ENCODE data around the gene CLEC2D. TPM values are rescaled to one million over a fixed set of nuclear protein-coding genes. Genes with fewer than 3 reads are reported as not detected.
A peak's percentile ranks its signal among the peaks of the same experiment; 100 is the strongest.

Gene CLEC2D
- total RNA-seq, 1 donor from 2014 or later = 18.9 TPM

DNA sequence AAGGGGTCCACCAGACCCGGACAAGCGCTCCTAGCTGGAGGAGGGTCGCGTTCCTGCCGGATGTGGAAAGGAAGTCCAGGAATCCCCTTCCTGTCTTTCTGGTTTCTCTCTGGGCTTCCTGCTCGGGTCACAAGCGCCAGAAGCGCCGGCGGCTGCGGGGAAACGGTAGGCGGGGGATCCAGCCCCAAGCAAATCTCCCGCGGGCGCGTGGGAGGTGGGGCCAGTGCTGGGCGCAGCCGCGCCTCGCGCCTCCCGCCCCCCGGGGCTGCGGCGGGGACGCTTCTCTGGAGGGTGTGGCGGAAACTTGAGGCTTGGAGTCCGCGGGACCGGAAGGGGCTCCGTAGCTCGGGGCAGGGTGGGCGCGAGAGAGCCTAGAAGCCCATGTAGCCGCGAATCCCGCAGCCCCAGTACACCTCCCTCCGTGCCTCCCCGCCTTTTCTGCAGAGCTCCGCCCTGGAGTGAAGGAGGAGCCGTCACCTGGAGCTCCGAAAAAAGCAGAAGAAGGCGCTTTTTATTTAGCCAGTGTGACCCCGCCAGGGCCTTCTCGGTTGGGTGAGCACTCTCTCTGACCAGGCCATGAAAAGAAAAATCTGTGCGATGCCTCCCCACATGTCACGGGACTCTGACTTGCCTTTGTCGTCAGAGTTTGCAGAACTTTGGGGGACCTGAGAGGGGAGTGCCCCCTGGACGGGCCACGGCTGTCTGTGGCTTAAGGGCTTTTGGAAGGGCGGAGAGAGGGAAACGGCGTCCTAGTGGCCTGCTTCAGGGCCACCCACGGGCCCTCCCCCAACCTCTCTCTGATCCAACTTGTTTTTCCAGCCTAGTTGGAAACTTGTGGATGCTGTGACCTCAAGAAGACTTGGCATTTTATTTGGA, 21.4 kb upstream of the CLEC2D start:
- peaks cover 7% of the 10 kb centered on the region for H3K36me3 Mint-ChIP-seq (ENCODE audit: low read depth, unreplicated experiment)
- H3K9me3 Mint-ChIP-seq (ENCODE audit: unreplicated experiment) = no peaks in the 10 kb centered on the region
- TF ChIP-seq, protein P1, sequence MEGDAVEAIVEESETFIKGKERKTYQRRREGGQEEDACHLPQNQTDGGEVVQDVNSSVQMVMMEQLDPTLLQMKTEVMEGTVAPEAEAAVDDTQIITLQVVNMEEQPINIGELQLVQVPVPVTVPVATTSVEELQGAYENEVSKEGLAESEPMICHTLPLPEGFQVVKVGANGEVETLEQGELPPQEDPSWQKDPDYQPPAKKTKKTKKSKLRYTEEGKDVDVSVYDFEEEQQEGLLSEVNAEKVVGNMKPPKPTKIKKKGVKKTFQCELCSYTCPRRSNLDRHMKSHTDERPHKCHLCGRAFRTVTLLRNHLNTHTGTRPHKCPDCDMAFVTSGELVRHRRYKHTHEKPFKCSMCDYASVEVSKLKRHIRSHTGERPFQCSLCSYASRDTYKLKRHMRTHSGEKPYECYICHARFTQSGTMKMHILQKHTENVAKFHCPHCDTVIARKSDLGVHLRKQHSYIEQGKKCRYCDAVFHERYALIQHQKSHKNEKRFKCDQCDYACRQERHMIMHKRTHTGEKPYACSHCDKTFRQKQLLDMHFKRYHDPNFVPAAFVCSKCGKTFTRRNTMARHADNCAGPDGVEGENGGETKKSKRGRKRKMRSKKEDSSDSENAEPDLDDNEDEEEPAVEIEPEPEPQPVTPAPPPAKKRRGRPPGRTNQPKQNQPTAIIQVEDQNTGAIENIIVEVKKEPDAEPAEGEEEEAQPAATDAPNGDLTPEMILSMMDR (IDR thresholded peaks at IDR 0.05; ENCODE audit: unreplicated experiment) = no peak
- H3K4me3 Mint-ChIP-seq (ENCODE audit: unreplicated experiment) = peak overlapping the region; percentile 92
- H3K27me3 Mint-ChIP-seq (ENCODE audit: unreplicated experiment) = peaks cover 7% of the 10 kb centered on the region
- DNase-seq (ENCODE audit: low spot score) = peak; percentile 76
- peak overlapping the region; percentile 98 for H3K27ac Mint-ChIP-seq (ENCODE audit: unreplicated experiment)
- peaks cover 50% of the 10 kb centered on the region for H3K4me1 Mint-ChIP-seq (ENCODE audit: unreplicated experiment)

DNA sequence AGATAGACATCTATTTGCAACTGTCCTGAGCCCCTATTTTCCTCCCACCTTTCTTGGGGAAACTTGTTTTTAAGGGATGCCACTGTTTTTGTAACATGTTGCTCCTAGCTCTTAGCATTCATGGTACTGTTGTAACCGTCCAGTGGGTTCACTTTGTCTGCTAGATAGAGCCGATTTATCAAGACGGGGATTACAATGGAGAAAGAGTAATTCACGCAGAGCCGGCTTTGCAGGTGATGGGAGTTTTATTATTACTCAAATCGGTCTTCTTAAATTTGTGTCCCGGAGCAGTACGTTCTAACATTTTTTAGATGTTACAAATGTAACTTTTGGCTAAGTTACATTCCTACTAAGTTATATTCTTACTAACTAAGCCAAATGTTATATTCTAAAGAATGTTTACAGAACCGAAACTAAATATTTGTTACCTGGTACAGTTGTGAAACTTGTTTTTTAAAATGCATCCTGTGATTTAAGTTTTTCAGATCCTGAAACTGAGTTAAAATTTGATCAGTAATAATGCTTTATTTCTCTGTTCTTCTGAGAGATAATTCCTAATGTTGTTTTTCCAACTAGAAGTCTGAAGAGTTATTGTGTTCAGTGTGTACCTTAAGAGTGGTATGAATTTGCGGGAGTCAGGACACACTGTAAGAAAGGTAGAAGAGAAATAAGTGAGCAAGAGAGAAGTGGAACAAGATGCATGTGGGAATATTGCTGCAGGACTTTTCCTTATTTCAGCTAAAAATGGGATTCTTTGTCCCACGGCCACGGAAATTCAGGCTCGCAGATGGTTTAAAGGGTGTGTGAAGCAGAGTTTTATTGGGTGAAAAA, 20.6 kb upstream of the CLEC2D start:
- Mint-ChIP-seq H3K27me3 (ENCODE audit: unreplicated experiment) (peaks cover 7% of the 10 kb centered on the region), H3K4me3 (ENCODE audit: unreplicated experiment) (peak overlapping the region; percentile 92), H3K36me3 (ENCODE audit: low read depth, unreplicated experiment) (peaks cover 10% of the 10 kb centered on the region), H3K9me3 (ENCODE audit: unreplicated experiment) (no peaks in the 10 kb centered on the region), H3K4me1 (ENCODE audit: unreplicated experiment) (peaks cover 52% of the 10 kb centered on the region), H3K27ac (ENCODE audit: unreplicated experiment) (peak overlapping the region; percentile 92)
- no peak for DNase-seq (ENCODE audit: low spot score)
- TF ChIP-seq, protein P1 (IDR thresholded peaks at IDR 0.05; ENCODE audit: unreplicated experiment) = no peak

DNA sequence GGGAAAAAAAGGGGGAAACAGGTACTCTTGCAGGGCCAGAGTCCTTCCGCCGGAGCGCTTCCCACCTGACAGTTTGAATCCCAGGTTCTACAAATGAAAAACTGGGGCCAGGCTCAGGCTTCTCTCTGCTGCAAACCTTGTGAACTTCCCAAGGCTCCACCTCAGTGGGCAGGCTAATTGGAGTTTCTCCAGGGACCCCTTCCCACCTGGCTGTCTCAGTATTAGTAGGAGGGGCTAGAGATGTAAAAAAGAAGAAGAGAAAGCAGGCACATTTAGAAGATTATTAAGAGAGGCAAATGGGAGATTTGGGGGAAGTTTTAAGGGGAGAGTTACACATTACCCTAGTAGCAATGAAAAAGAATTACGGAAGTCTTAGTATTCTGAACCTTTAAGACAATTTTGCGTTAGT, 20.0 kb upstream of the CLEC2D start:
- peaks cover 13% of the 10 kb centered on the region for H3K36me3 Mint-ChIP-seq (ENCODE audit: low read depth, unreplicated experiment)
- peak overlapping the region; percentile 92 for H3K27ac Mint-ChIP-seq (ENCODE audit: unreplicated experiment)
- H3K27me3 Mint-ChIP-seq (ENCODE audit: unreplicated experiment) = peaks cover 7% of the 10 kb centered on the region

DNA sequence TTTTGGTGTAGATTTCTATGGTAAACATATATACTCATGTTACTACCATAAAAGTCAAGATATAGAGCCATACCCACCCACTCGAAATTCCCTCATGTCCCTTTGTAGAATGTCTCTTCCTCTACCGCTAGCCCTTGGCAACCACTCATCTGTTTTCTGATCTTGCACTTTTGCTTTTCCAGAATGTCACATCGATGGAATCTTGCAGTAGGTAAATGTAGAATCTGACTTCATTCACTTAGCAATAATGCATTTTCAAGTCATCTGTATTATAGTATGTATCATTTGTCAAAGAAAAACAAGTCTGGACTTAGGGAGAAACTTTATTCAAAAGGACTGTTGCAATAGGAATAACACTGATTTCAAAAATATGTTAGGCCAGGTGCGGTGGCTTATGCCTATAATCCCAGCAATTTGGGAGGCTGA, 19.3 kb upstream of the CLEC2D start:
- Mint-ChIP-seq H3K4me3 (ENCODE audit: unreplicated experiment) (peak overlapping the region; percentile 92), H3K9me3 (ENCODE audit: unreplicated experiment) (no peaks in the 10 kb centered on the region), H3K27ac (ENCODE audit: unreplicated experiment) (peak overlapping the region; percentile 92), H3K36me3 (ENCODE audit: low read depth, unreplicated experiment) (peaks cover 19% of the 10 kb centered on the region), H3K4me1 (ENCODE audit: unreplicated experiment) (peaks cover 61% of the 10 kb centered on the region), H3K27me3 (ENCODE audit: unreplicated experiment) (peaks cover 7% of the 10 kb centered on the region)
- no peak for DNase-seq (ENCODE audit: low spot score)
- TF ChIP-seq, protein P1 (IDR thresholded peaks at IDR 0.05; ENCODE audit: unreplicated experiment) = no peak

More for the DNA sequence above, 20.0 kb upstream of the CLEC2D start:
- TF ChIP-seq, protein P1 (IDR thresholded peaks at IDR 0.05; ENCODE audit: unreplicated experiment) = no peak
- Mint-ChIP-seq H3K9me3 (ENCODE audit: unreplicated experiment) (no peaks in the 10 kb centered on the region), H3K4me1 (ENCODE audit: unreplicated experiment) (peaks cover 55% of the 10 kb centered on the region), H3K4me3 (ENCODE audit: unreplicated experiment) (peak overlapping the region; percentile 92)
- peak; percentile 9 for DNase-seq (ENCODE audit: low spot score)
